ENCODE measurements around the gene MAST4. TPM values are rescaled to one million over a fixed set of nuclear protein-coding genes. Genes with fewer than 3 reads are reported as not detected.
A peak's percentile ranks its signal among the peaks of the same experiment; 100 is the strongest.

Gene MAST4
- total RNA-seq, 2 donors from 2014 or later, result 36.8 to 45.7 TPM

- H3K4me1 ChIP-seq (replicated peaks), result peaks cover 3% of the 10 kb centered on the region
- no peaks in the 10 kb centered on the region for H3K36me3 ChIP-seq
- TF ChIP-seq CTCF (IDR thresholded peaks at IDR 0.05) (no peak), POLR2AphosphoS5 (IDR thresholded peaks at IDR 0.05) (no peak), POLR2A (IDR thresholded peaks at IDR 0.05) (no peak)
- H3K27me3 ChIP-seq (replicated peaks; ENCODE audit: insufficient read depth), result no peaks in the 10 kb centered on the region
- DNase-seq (ENCODE audit: low spot score), result peak; percentile 19
- no peak overlapping the region for H3K4me3 ChIP-seq
- H3K9me3 ChIP-seq, result no peaks in the 10 kb centered on the region
- H3K27ac ChIP-seq, result no peak overlapping the region
- 53% methylated on average over 1 of the region's 1 CpG for WGBS
- intact Hi-C loops (cut with DNase I), result no loop called here
Measured at GRCh38 chr5:67047160-67047559, 451.0 kb downstream of the MAST4 start.

DNA sequence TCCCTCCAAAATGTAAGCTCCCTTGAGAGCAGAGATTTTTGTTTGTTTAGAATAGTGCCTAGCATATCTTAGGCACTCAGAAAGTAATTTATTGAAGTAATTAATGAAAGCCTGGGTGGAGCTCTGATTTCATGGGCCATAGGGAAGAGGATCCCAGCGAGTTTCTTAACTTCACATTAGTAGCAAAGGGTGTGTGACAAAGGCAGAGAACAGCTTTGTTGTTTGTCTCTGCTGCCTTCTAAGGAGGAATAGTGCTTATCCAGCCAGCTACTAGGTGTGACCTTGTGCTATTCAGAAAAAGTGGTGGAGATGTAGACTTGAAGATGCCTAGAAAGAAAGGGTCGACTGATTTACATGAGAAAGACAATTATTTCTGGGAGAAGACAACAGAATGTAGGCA, 451.4 kb downstream of the MAST4 start:
- Histone ChIP-seq H3K36me3 (no peaks in the 10 kb centered on the region), H3K9me3 (no peaks in the 10 kb centered on the region), H3K4me1 (replicated peaks) (peaks cover 3% of the 10 kb centered on the region), H3K27ac (no peak overlapping the region), H3K4me3 (no peak overlapping the region), H3K27me3 (replicated peaks; ENCODE audit: insufficient read depth) (no peaks in the 10 kb centered on the region)
- no peak for DNase-seq (ENCODE audit: low spot score)
- 82% methylated on average over 2 of the region's 2 CpGs for WGBS
- intact Hi-C loops (cut with DNase I), result no loop called here
- TF ChIP-seq CTCF (IDR thresholded peaks at IDR 0.05), result no peak
- TF ChIP-seq POLR2A (IDR thresholded peaks at IDR 0.05), result no peak
- no peak for TF ChIP-seq POLR2AphosphoS5 (IDR thresholded peaks at IDR 0.05)

DNA sequence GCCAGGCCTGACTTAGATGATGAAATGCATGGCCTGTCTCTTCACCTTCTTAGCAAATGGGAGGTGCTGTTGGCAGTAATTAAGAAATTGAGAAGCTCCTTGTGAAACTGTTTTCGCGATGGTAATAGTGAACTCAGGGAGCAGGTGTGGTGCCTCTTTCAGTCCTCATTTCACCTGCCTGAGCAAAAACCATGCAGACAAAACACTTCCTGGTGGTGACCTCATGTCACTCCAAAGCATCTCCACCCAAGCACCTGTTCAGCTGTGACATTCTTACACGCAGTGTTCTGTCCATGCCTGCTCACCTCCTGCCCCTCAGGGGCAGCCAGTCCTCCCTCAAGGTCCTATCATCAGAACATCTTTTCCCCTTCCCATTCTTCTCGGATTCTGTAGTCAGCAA, 453.9 kb downstream of the MAST4 start:
- Histone ChIP-seq H3K4me3 (no peak overlapping the region), H3K36me3 (no peaks in the 10 kb centered on the region), H3K27ac (no peak overlapping the region), H3K4me1 (replicated peaks) (peaks cover 3% of the 10 kb centered on the region), H3K27me3 (replicated peaks; ENCODE audit: insufficient read depth) (no peaks in the 10 kb centered on the region), H3K9me3 (no peaks in the 10 kb centered on the region)
- 81% methylated on average over 4 of the region's 4 CpGs for WGBS
- no peak for DNase-seq (ENCODE audit: low spot score)
- TF ChIP-seq CTCF (IDR thresholded peaks at IDR 0.05), result no peak
- TF ChIP-seq POLR2A (IDR thresholded peaks at IDR 0.05), result no peak
- TF ChIP-seq POLR2AphosphoS5 (IDR thresholded peaks at IDR 0.05), result no peak
- intact Hi-C loops (cut with DNase I), result no loop called here

- DNase-seq (ENCODE audit: low spot score), result no peak
- no peak overlapping the region for H3K4me3 ChIP-seq
- H3K4me1 ChIP-seq (replicated peaks), result peaks cover 3% of the 10 kb centered on the region
- H3K27me3 ChIP-seq (replicated peaks; ENCODE audit: insufficient read depth), result no peaks in the 10 kb centered on the region
- no peaks in the 10 kb centered on the region for H3K9me3 ChIP-seq
- 69% methylated on average over 3 of the region's 3 CpGs for WGBS
- no peak overlapping the region for H3K27ac ChIP-seq
- intact Hi-C loops (cut with DNase I), result no loop called here
- no peaks in the 10 kb centered on the region for H3K36me3 ChIP-seq
- TF ChIP-seq POLR2AphosphoS5 (IDR thresholded peaks at IDR 0.05) (no peak), POLR2A (IDR thresholded peaks at IDR 0.05) (no peak), CTCF (IDR thresholded peaks at IDR 0.05) (no peak)
Measured at GRCh38 chr5:67050635-67051034, 454.4 kb downstream of the MAST4 start.

DNA sequence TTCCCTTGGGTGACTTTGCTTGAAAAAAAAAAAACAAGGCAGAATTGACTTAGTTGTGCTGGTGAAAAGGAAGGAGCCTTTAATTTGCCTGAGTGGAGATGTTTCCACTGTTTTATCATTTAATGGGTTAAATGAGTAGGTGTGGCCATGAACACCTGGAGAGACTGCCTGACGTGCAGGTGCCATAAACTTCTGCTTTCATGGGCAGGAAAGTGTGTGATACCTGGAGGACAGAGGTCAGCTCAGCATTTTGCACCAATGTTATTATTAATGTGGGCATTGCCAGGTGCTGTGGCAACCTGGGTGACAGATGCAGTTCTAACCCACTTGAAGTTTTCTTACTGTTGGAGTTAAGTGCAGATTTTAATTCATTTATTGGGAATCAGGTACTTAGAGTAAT, 455.0 kb downstream of the MAST4 start:
- no peaks in the 10 kb centered on the region for H3K36me3 ChIP-seq
- H3K4me3 ChIP-seq, result no peak overlapping the region
- no peak overlapping the region for H3K27ac ChIP-seq
- no peak for DNase-seq (ENCODE audit: low spot score)
- intact Hi-C loops (cut with DNase I), result no loop called here
- no peaks in the 10 kb centered on the region for H3K4me1 ChIP-seq (replicated peaks)
- 33% methylated on average over 1 of the region's 1 CpG for whole genome bisulfite sequencing
- H3K9me3 ChIP-seq, result no peaks in the 10 kb centered on the region
- no peaks in the 10 kb centered on the region for H3K27me3 ChIP-seq (replicated peaks; ENCODE audit: insufficient read depth)
- no peak for TF ChIP-seq POLR2A (IDR thresholded peaks at IDR 0.05)
- TF ChIP-seq POLR2AphosphoS5 (IDR thresholded peaks at IDR 0.05), result no peak
- no peak for TF ChIP-seq CTCF (IDR thresholded peaks at IDR 0.05)
